ENCODE measurements around the gene DOCK6. TPM values are rescaled to one million over a fixed set of nuclear protein-coding genes. Genes with fewer than 3 reads are reported as not detected.

DOCK6 gene
- total RNA-seq, 1 donor from 2014 or later = 1.2 TPM

GRCh38 chr19:11234486-11235075 is 27.7 kb downstream of the DOCK6 start:
- intact Hi-C loops (cut with micrococcal nuclease) = no loop called here
- Mint-ChIP-seq H3K27ac (no peak overlapping the region), H3K4me3 (no peak overlapping the region), H3K9me3 (peaks cover 4% of the 10 kb centered on the region), H3K4me1 (no peaks in the 10 kb centered on the region), H3K27me3 (no peaks in the 10 kb centered on the region), H3K36me3 (ENCODE audit: low read depth) (no peaks in the 10 kb centered on the region)
- no peak for DNase-seq

DNA sequence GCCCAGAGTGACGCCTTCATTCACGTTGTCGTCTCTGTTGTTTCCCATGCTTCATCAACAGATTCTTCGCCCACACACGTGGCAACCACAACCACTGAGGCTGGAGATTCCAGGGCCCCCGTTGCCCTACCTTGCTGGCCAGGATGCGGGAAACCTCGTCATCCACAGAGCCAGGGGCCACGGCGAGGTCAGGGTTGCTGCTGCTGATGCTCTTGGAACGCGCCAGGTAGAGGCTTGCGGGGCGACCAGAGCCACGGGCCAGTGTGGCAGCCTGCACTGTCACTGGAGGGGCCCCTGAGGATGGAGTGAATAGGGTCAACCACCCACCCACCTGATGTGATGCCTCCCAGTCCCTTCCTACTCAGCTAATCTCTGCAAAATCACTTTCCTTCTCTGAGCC is 29.3 kb downstream of the DOCK6 start:
- H3K4me3 Mint-ChIP-seq = no peak overlapping the region
- no peak for DNase-seq
- H3K9me3 Mint-ChIP-seq = no peaks in the 10 kb centered on the region
- H3K4me1 Mint-ChIP-seq = no peaks in the 10 kb centered on the region
- no peaks in the 10 kb centered on the region for H3K36me3 Mint-ChIP-seq (ENCODE audit: low read depth)
- no peak overlapping the region for H3K27ac Mint-ChIP-seq
- no peaks in the 10 kb centered on the region for H3K27me3 Mint-ChIP-seq
- intact Hi-C loops (cut with micrococcal nuclease) = no loop called here

DNA sequence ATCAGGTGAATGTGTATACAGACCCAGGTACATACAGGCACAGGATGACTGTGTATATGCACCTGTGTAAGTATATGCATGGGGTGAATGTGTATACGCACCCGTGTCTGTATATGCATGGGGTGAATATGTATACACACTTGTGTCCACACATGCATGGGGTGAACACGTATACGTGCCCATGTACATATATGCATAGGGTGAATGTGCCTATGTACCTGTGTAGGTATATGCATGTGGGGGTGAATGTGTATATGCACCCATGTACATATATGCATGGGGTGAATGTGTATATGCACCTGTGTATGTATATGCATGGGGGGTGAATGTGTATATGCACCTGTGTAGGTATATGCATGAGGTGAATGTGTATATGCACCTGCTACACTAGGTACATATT is 29.8 kb downstream of the DOCK6 start:
- H3K36me3 Mint-ChIP-seq (ENCODE audit: low read depth) = no peaks in the 10 kb centered on the region
- H3K4me3 Mint-ChIP-seq = no peak overlapping the region
- no peaks in the 10 kb centered on the region for H3K27me3 Mint-ChIP-seq
- H3K9me3 Mint-ChIP-seq = no peaks in the 10 kb centered on the region
- no peak for DNase-seq
- no peaks in the 10 kb centered on the region for H3K4me1 Mint-ChIP-seq
- intact Hi-C loops (cut with micrococcal nuclease) = no loop called here
- H3K27ac Mint-ChIP-seq = no peak overlapping the region

DNA sequence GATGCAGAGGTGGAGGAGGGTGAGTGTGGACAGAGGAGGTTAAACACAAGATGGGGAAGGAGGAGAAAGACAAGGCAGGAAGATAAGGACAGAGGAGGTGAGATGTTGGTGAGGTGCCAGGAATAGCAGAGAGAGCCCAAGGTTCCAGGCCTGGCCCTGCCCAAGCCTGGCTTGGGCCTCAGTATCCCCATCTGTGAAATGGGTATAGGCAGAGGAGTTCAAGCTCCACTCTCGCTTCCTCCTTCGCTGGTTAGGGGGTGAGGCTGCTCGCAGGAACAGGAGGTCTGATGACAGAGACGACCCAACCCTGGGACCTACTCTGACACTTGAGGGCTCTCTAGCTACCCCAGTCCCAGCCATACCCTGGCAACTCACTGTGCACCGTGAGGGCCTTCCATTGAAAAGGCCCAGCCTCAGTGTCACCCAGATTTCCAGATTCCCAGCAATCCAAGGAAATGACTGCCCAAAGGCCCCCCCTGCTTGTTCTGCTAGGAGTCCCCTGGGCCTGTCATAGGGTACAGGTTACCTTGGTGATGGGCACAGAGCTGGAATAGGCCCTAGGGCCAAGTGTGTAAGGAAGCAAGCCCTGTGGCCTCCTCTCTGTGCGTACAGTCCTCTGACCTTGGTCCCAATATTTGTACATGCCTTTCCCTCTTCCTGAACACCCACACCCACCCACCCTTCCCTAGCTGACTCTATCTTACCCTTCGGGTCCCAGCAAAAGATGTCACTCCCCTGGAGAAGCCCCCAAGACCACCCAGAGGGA is 31.5 kb downstream of the DOCK6 start:
- intact Hi-C loops (cut with micrococcal nuclease) = no loop called here
- Mint-ChIP-seq H3K27ac (no peak overlapping the region), H3K4me1 (no peaks in the 10 kb centered on the region), H3K4me3 (no peak overlapping the region), H3K36me3 (ENCODE audit: low read depth) (no peaks in the 10 kb centered on the region), H3K9me3 (no peaks in the 10 kb centered on the region), H3K27me3 (no peaks in the 10 kb centered on the region)
- no peak for DNase-seq

GRCh38 chr19:11227195-11227886 is 35.0 kb downstream of the DOCK6 start:
- Mint-ChIP-seq H3K27ac (no peak overlapping the region), H3K9me3 (no peaks in the 10 kb centered on the region), H3K36me3 (ENCODE audit: low read depth) (no peaks in the 10 kb centered on the region), H3K4me1 (no peaks in the 10 kb centered on the region), H3K4me3 (no peak overlapping the region), H3K27me3 (no peaks in the 10 kb centered on the region)
- intact Hi-C loops (cut with micrococcal nuclease) = no loop called here
- no peak for DNase-seq

DNA sequence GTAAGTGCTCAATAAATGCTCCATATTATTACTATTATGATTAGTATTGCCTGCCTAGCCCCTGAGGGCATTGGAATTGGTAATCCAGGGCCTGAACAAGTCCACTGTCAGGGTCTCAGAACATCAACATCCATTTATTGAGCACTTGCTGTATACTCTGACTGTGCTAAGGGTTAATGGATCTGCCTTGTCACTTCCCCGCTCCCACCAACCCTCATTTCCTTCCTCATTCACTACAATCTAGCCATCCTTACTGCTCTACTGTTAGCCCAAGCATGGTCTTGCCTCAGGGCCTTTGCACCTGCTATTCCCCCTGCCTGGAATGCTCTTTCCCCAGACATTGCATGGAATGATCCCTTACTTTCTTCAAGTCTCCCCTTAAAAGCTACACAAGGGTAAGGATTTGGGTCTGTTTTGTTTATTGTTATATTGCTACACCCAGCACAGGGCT is 35.6 kb downstream of the DOCK6 start:
- H3K9me3 Mint-ChIP-seq = peaks cover under 1% of the 10 kb centered on the region
- H3K36me3 Mint-ChIP-seq (ENCODE audit: low read depth) = no peaks in the 10 kb centered on the region
- no peak overlapping the region for H3K4me3 Mint-ChIP-seq
- no peak overlapping the region for H3K27ac Mint-ChIP-seq
- no peaks in the 10 kb centered on the region for H3K4me1 Mint-ChIP-seq
- no peaks in the 10 kb centered on the region for H3K27me3 Mint-ChIP-seq
- DNase-seq = no peak
- intact Hi-C loops (cut with micrococcal nuclease) = no loop called here

DNA sequence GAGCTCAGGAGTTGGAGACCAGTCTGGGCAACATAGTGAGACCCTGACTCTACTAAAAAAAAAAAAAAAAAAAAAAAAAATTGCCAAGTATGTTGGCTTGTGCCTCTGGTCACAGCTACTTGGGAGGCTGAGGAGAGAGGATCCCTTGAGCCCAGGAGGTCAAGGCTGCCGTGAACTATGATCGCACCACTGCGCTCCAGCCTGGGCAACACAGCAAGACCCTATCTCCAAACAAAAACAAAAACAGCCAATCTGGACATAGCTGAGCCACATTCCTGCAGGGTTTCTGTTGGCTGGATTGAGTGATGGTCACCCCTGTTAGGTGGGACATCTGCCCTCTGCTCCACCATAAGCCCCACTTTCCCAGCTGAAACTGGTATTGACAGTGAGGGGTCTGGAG is 36.5 kb downstream of the DOCK6 start:
- Mint-ChIP-seq H3K4me1 (no peaks in the 10 kb centered on the region), H3K36me3 (ENCODE audit: low read depth) (no peaks in the 10 kb centered on the region), H3K27ac (no peak overlapping the region), H3K27me3 (no peaks in the 10 kb centered on the region), H3K4me3 (no peak overlapping the region), H3K9me3 (peaks cover 10% of the 10 kb centered on the region)
- intact Hi-C loops (cut with micrococcal nuclease) = no loop called here
- DNase-seq = no peak

- no peaks in the 10 kb centered on the region for H3K27me3 Mint-ChIP-seq
- no peaks in the 10 kb centered on the region for H3K4me1 Mint-ChIP-seq
- peaks cover 13% of the 10 kb centered on the region for H3K9me3 Mint-ChIP-seq
- no peak for DNase-seq
- no peak overlapping the region for H3K4me3 Mint-ChIP-seq
- intact Hi-C loops (cut with micrococcal nuclease) = no loop called here
- H3K27ac Mint-ChIP-seq = no peak overlapping the region
- no peaks in the 10 kb centered on the region for H3K36me3 Mint-ChIP-seq (ENCODE audit: low read depth)
Observed at GRCh38 chr19:11225172-11225571, 37.2 kb downstream of the DOCK6 start.

- H3K36me3 Mint-ChIP-seq (ENCODE audit: low read depth) = no peaks in the 10 kb centered on the region
- no peaks in the 10 kb centered on the region for H3K4me1 Mint-ChIP-seq
- H3K27me3 Mint-ChIP-seq = no peaks in the 10 kb centered on the region
- no peak overlapping the region for H3K4me3 Mint-ChIP-seq
- no peak overlapping the region for H3K27ac Mint-ChIP-seq
- intact Hi-C loops (cut with micrococcal nuclease) = no loop called here
- no peak for DNase-seq
- H3K9me3 Mint-ChIP-seq = peaks cover 14% of the 10 kb centered on the region
Observed at GRCh38 chr19:11224429-11224828, 37.9 kb downstream of the DOCK6 start.

DNA sequence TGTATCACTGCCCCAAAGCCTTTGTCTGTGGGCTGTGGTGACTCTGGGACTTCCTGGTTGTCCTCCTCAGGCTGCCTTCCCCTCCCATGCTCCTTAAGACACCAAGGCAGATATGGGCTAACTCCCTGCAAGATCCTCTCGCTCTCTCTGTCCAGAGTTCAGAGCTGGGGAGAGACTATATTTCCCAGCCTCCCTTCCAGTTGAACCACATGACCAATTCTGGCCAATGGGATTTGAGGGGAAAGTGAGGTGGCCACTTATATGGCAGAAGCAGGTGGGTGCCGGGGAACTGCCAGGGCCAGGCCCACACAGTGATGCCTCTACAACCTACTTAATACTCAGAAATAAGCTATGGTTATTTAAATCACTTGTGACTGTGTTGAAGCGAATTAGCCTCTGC is 39.1 kb downstream of the DOCK6 start:
- Mint-ChIP-seq H3K27me3 (no peaks in the 10 kb centered on the region), H3K36me3 (ENCODE audit: low read depth) (no peaks in the 10 kb centered on the region), H3K4me1 (no peaks in the 10 kb centered on the region), H3K27ac (no peak overlapping the region), H3K9me3 (peaks cover 14% of the 10 kb centered on the region), H3K4me3 (no peak overlapping the region)
- no peak for DNase-seq
- intact Hi-C loops (cut with micrococcal nuclease) = no loop called here

- H3K27ac Mint-ChIP-seq = no peak overlapping the region
- peaks cover 14% of the 10 kb centered on the region for H3K9me3 Mint-ChIP-seq
- H3K4me1 Mint-ChIP-seq = no peaks in the 10 kb centered on the region
- intact Hi-C loops (cut with micrococcal nuclease) = no loop called here
- H3K36me3 Mint-ChIP-seq (ENCODE audit: low read depth) = no peaks in the 10 kb centered on the region
- no peaks in the 10 kb centered on the region for H3K27me3 Mint-ChIP-seq
- no peak overlapping the region for H3K4me3 Mint-ChIP-seq
- no peak for DNase-seq
Observed at GRCh38 chr19:11221082-11221598, 41.2 kb downstream of the DOCK6 start.

GRCh38 chr19:11214387-11214786 is 47.9 kb downstream of the DOCK6 start:
- Mint-ChIP-seq H3K4me3 (no peak overlapping the region), H3K4me1 (no peaks in the 10 kb centered on the region), H3K27me3 (no peaks in the 10 kb centered on the region), H3K27ac (no peak overlapping the region), H3K36me3 (ENCODE audit: low read depth) (no peaks in the 10 kb centered on the region), H3K9me3 (peaks cover 13% of the 10 kb centered on the region)
- intact Hi-C loops (cut with micrococcal nuclease) = no loop called here
- DNase-seq = no peak

DNA sequence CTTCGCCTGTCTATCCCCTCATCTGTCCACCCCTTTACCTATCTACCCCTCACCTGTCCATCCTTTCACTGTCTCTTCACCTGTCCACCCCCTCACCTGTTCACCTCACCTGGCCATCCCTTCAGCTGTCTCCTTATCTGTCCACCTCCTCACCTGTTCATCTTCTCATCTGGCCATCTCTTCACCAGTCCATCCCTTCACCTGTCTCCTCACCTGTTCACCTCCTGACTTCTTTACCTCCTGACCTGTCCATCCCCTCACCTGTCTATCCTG is 51.7 kb downstream of the DOCK6 start:
- Mint-ChIP-seq H3K9me3 (peaks cover 13% of the 10 kb centered on the region), H3K4me1 (no peaks in the 10 kb centered on the region), H3K27me3 (peaks cover 5% of the 10 kb centered on the region), H3K27ac (no peak overlapping the region), H3K4me3 (no peak overlapping the region), H3K36me3 (ENCODE audit: low read depth) (no peaks in the 10 kb centered on the region)
- intact Hi-C loops (cut with micrococcal nuclease) = no loop called here
- no peak for DNase-seq

- intact Hi-C loops (cut with micrococcal nuclease) = no loop called here
- H3K27ac Mint-ChIP-seq = peak overlapping the region; percentile 66
- H3K27me3 Mint-ChIP-seq = peaks cover 5% of the 10 kb centered on the region
Observed at GRCh38 chr19:11209839-11210655, 52.3 kb downstream of the DOCK6 start.

More at GRCh38 chr19:11209839-11210655, 52.3 kb downstream of the DOCK6 start:
- Mint-ChIP-seq H3K4me1 (peaks cover under 1% of the 10 kb centered on the region), H3K9me3 (peaks cover 13% of the 10 kb centered on the region), H3K4me3 (no peak overlapping the region), H3K36me3 (ENCODE audit: low read depth) (no peaks in the 10 kb centered on the region)
- no peak for DNase-seq

Measured in activated CD4-positive, alpha-beta T cell treated with anti-CD3 and anti-CD28 coated beads, Interleukin-2, amount 10 ng/mL, durations not matched to agents 24 days and 14 days (primary cell).